Cardiac muscle cell (in vitro differentiated cells and primary cell): ENCODE measurements around the gene PLA2G4B. TPM values are rescaled to one million over a fixed set of nuclear protein-coding genes. Genes with fewer than 3 reads are reported as not detected.

Experiments
- DNase-seq, 2 donors: peaks; one replicate each; pipeline versions ENCODE4 v3.0.0 to v3.0.0-alpha.2; 2010 to 2017; ENCODE audit warnings: low read depth in 1 of 2, low spot score in 1 of 2
- H3K27ac ChIP-seq: fragments of 200-600 bp; sonication (generic); 2 replicates; pipeline ENCODE4 v1.5.1; 2016
- H3K27me3 ChIP-seq: fragments of 200-600 bp; sonication (generic); 2 replicates; pipeline ENCODE4 v1.6.0; 2016; ENCODE audit warnings: control low read depth
- H3K36me3 ChIP-seq: fragments of 200-600 bp; sonication (generic); 2 replicates; pipeline ENCODE4 v1.5.1; 2016; ENCODE audit warnings: control low read depth
- H3K4me1 ChIP-seq: fragments of 200-600 bp; sonication (generic); 2 replicates; pipeline ENCODE4 v1.8.1; 2017; ENCODE audit warnings: low read depth, mild to moderate bottlenecking, mixed run types
- H3K4me3 ChIP-seq: fragments of 200-600 bp; sonication (generic); 2 replicates; pipeline ENCODE4 v1.5.1; 2016; ENCODE audit warnings: mild to moderate bottlenecking
- H3K9me3 ChIP-seq: fragments of 200-600 bp; sonication (generic); 2 replicates; pipeline ENCODE4 v1.5.1; 2017; ENCODE audit warnings: low read depth, mild to moderate bottlenecking, control low read depth
- CTCF ChIP-seq: IDR thresholded peaks from 2 replicates; pipeline ENCODE4 v1.5.1; 2012; ENCODE audit warnings: low read depth, mild to moderate bottlenecking, low read length
- polyA plus RNA-seq: library from polyadenylated mRNA; unstranded; fragments of >200 nt; fragmentation: Nextera tagmentation; extraction: Ambion mirVana; gene quantifications from 2 replicates; pipeline ENCODE4 v1.2.1, GENCODE V29; 2016
- total RNA-seq: library from RNA; depleted of rRNA; stranded (reverse); fragments of >200 nt; gene quantifications from 2 replicates; pipeline ENCODE4 v1.2.3, GENCODE V29; 2016

PLA2G4B gene
- total and polyA plus RNA-seq, 2 experiments from 2014 or later, result 20.1 to 29.1 TPM

DNA sequence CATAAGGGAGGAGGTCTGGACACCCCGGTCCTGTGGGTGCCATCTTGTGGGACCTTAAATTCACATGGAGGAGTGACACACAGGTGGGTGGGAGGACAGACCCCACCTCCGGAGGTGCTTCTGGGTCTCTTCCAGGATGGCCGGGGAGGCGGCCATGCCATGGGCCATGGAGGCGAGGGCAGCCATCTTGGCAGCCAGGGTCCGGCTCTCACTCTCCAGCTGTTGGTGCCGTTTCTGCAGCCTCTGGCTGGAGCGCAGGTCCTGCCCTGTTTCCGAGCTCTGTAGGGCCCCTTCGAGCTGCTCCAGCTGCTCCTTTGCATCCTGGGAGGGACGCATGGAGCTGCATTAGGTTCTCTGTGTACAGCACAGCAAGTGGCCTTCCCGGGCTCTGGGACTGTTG is 36.1 kb downstream of the PLA2G4B start:
- no peak for DNase-seq
- H3K27me3 ChIP-seq, result peaks cover under 1% of the 10 kb centered on the region
- H3K4me3 ChIP-seq, result no peak overlapping the region
- H3K9me3 ChIP-seq, result no peaks in the 10 kb centered on the region
- H3K4me1 ChIP-seq, result peaks cover 9% of the 10 kb centered on the region
- H3K36me3 ChIP-seq, result no peaks in the 10 kb centered on the region
- H3K27ac ChIP-seq, result no peak overlapping the region
- TF ChIP-seq CTCF, result no peak

GRCh38 chr15:41876007-41876406 is 37.4 kb downstream of the PLA2G4B start:
- Histone ChIP-seq H3K27me3 (peaks cover 13% of the 10 kb centered on the region), H3K27ac (no peak overlapping the region), H3K4me3 (no peak overlapping the region), H3K9me3 (no peaks in the 10 kb centered on the region), H3K36me3 (no peaks in the 10 kb centered on the region), H3K4me1 (peaks cover 9% of the 10 kb centered on the region)
- DNase-seq, result no peak
- TF ChIP-seq CTCF, result no peak

- Histone ChIP-seq H3K9me3 (no peaks in the 10 kb centered on the region), H3K4me3 (no peak overlapping the region)
Observed at GRCh38 chr15:41876689-41877088, 38.0 kb downstream of the PLA2G4B start.

GRCh38 chr15:41877631-41878354 is 39.1 kb downstream of the PLA2G4B start:
- no peaks in the 10 kb centered on the region for H3K36me3 ChIP-seq
- peaks cover 18% of the 10 kb centered on the region for H3K4me1 ChIP-seq
- H3K27me3 ChIP-seq, result peaks cover 31% of the 10 kb centered on the region
- TF ChIP-seq CTCF, result no peak
- no peak overlapping the region for H3K27ac ChIP-seq
- no peak overlapping the region for H3K4me3 ChIP-seq
- H3K9me3 ChIP-seq, result no peaks in the 10 kb centered on the region
- no peak for DNase-seq

More at GRCh38 chr15:41876689-41877088, 38.0 kb downstream of the PLA2G4B start:
- TF ChIP-seq CTCF, result no peak
- peaks cover 20% of the 10 kb centered on the region for H3K27me3 ChIP-seq
- H3K36me3 ChIP-seq, result no peaks in the 10 kb centered on the region
- DNase-seq, result no peak
- no peak overlapping the region for H3K27ac ChIP-seq
- H3K4me1 ChIP-seq, result peaks cover 9% of the 10 kb centered on the region

GRCh38 chr15:41878355-41878699 is 39.7 kb downstream of the PLA2G4B start:
- no peak for TF ChIP-seq CTCF
- no peak for DNase-seq
- no peaks in the 10 kb centered on the region for H3K9me3 ChIP-seq
- no peaks in the 10 kb centered on the region for H3K36me3 ChIP-seq
- peaks cover 36% of the 10 kb centered on the region for H3K27me3 ChIP-seq
- no peak overlapping the region for H3K27ac ChIP-seq
- H3K4me1 ChIP-seq, result peaks cover 20% of the 10 kb centered on the region
- no peak overlapping the region for H3K4me3 ChIP-seq
